IMR-90 (cell line): ENCODE results near the gene ZNF20. TPM values are rescaled to one million over a fixed set of nuclear protein-coding genes. Genes with fewer than 3 reads are reported as not detected.

Experiments
- ATAC-seq: fragments of 200-7000 bp; cut with Tn5 transposase; 2 replicates; pipeline ENCODE4 v1.9.1; 2020; ENCODE audit warnings: low read depth, mild to moderate bottlenecking, moderate library complexity
- BruUV-seq: library from RNA; stranded (reverse); fragments of 400-500 nt; replicated peaks from 2 replicates; lab custom pipeline; 2021; lab: Mats Ljungman, UMichigan
- CTCF ChIA-PET: fragments of 300-600 bp; formaldehyde crosslinking; extraction: SDS; loops from one replicate; lab custom pipeline; 2021; ENCODE audit warnings: antibody characterized with exemption; lab: Yijun Ruan, JAX
- POLR2A ChIA-PET: fragments of 300-600 bp; sonication (Branson Sonifier 250); formaldehyde crosslinking; loops from one replicate; lab custom pipeline; 2022; ENCODE audit warnings: antibody characterized with exemption; ENCODE audit not compliant: unreplicated experiment; lab: Charles Lee
- DNase-seq: peaks from one replicate; pipeline ENCODE4 v3.0.0; 2013
- H2AFZ ChIP-seq: replicated peaks from 2 replicates; pipeline ENCODE3; 2013; ENCODE audit warnings: low read length, mild to moderate bottlenecking; ENCODE audit not compliant: poor library complexity
- H2AK5ac ChIP-seq: 2 replicates; pipeline ENCODE4 v1.6.1; 2013; ENCODE audit warnings: low read depth, low read length, inconsistent platforms
- H2AK9ac ChIP-seq: replicated peaks from 2 replicates; pipeline ENCODE3; 2013; ENCODE audit warnings: mild to moderate bottlenecking, low read depth, low read length, moderate library complexity; ENCODE audit not compliant: poor library complexity
- H2BK120ac ChIP-seq: 2 replicates; pipeline ENCODE4 v1.6.1; 2013; ENCODE audit warnings: low read depth, low read length, inconsistent platforms
- H2BK15ac ChIP-seq: 3 replicates; pipeline ENCODE4 v1.6.1; 2013; ENCODE audit warnings: low read depth, low read length, inconsistent platforms
- H2BK20ac ChIP-seq: 2 replicates; pipeline ENCODE4 v1.6.1; 2013; ENCODE audit warnings: low read depth, mild to moderate bottlenecking, inconsistent platforms, low read length, moderate library complexity
- H2BK5ac ChIP-seq: 2 replicates; pipeline ENCODE4 v1.6.1; 2013; ENCODE audit warnings: mild to moderate bottlenecking, low read depth, low read length, inconsistent platforms; ENCODE audit not compliant: poor library complexity, severe bottlenecking
- H3K14ac ChIP-seq: replicated peaks from 2 replicates; pipeline ENCODE4 v1.6.1; 2013; ENCODE audit warnings: low read depth, low read length, inconsistent platforms
- H3K18ac ChIP-seq: 2 replicates; pipeline ENCODE4 v1.6.1; 2013; ENCODE audit warnings: low read depth, low read length, control low read depth
- H3K23ac ChIP-seq: 2 replicates; pipeline ENCODE4 v1.6.1; 2013; ENCODE audit warnings: low read depth, low read length, inconsistent platforms
- H3K27ac ChIP-seq: 2 replicates; pipeline ENCODE4 v1.5.1; 2013; ENCODE audit warnings: mild to moderate bottlenecking, control low read depth, low read length; ENCODE audit not compliant: insufficient read depth
- H3K27me3 ChIP-seq: 2 replicates; pipeline ENCODE4 v1.6.1; 2013; ENCODE audit warnings: low read length; ENCODE audit not compliant: control insufficient read depth, insufficient read depth
- H3K36me3 ChIP-seq: 2 replicates; pipeline ENCODE4 v1.6.1; 2013; ENCODE audit warnings: low read length, mixed read lengths; ENCODE audit not compliant: control insufficient read depth, insufficient read depth
- H3K4ac ChIP-seq: 2 replicates; pipeline ENCODE4 v1.6.1; 2013; ENCODE audit warnings: low read depth, low read length, inconsistent platforms
- H3K4me1 ChIP-seq: 2 replicates; pipeline ENCODE4 v1.6.1; 2013; ENCODE audit warnings: low read length, mixed read lengths; ENCODE audit not compliant: control insufficient read depth, insufficient read depth
- H3K4me2 ChIP-seq: 2 replicates; pipeline ENCODE4 v1.6.1; 2013; ENCODE audit warnings: low read depth, mild to moderate bottlenecking, control low read depth, low read length, moderate library complexity
- H3K4me3 ChIP-seq: 2 replicates; pipeline ENCODE4 v1.5.1; 2013; ENCODE audit warnings: low read depth, mild to moderate bottlenecking, control low read depth, low read length, moderate library complexity; ENCODE audit not compliant: insufficient read depth
- H3K56ac ChIP-seq: 2 replicates; pipeline ENCODE4 v1.6.1; 2013; ENCODE audit warnings: low read length, inconsistent platforms; ENCODE audit not compliant: insufficient read depth; ENCODE audit errors: extremely low read depth
- H3K79me1 ChIP-seq, 2 experiments: 2 replicates each; pipeline ENCODE4 v1.6.1; 2013; ENCODE audit warnings: low read length in 2 of 2, inconsistent platforms in 1 of 2, low read depth in 1 of 2
- H3K9ac ChIP-seq: 2 replicates; pipeline ENCODE4 v1.6.1; 2013; ENCODE audit warnings: low read depth, low read length, control low read depth
- H3K9me1 ChIP-seq: 2 replicates; pipeline ENCODE4 v1.6.1; 2013; ENCODE audit warnings: low read length, inconsistent platforms; ENCODE audit not compliant: insufficient read depth
- H3K9me3 ChIP-seq: 2 replicates; pipeline ENCODE4 v1.6.1; 2013; ENCODE audit warnings: low read length; ENCODE audit not compliant: control insufficient read depth, insufficient read depth
- H4K20me1 ChIP-seq: 2 replicates; pipeline ENCODE4 v1.6.1; 2013; ENCODE audit warnings: low read length, inconsistent platforms; ENCODE audit not compliant: insufficient read depth
- H4K5ac ChIP-seq: 2 replicates; pipeline ENCODE4 v1.6.1; 2013; ENCODE audit warnings: mild to moderate bottlenecking, low read depth, low read length, control low read depth
- H4K8ac ChIP-seq, 2 experiments: 2 replicates each; pipeline ENCODE4 v1.6.1; 2013; ENCODE audit warnings: low read depth in 2 of 2, low read length in 2 of 2, control low read depth in 1 of 2, inconsistent platforms in 1 of 2
- H4K91ac ChIP-seq: 2 replicates; pipeline ENCODE4 v1.6.1; 2013; ENCODE audit warnings: low read depth, low read length, inconsistent platforms; ENCODE audit not compliant: insufficient read depth
- BHLHE40 ChIP-seq: fragments of 150-350 bp; IDR thresholded peaks from 2 replicates; pipeline ENCODE4 v1.6.1; 2016; ENCODE audit warnings: mild to moderate bottlenecking, low read depth, low read length
- CEBPB ChIP-seq: IDR thresholded peaks from 2 replicates; pipeline ENCODE4 v1.6.1; 2012; ENCODE audit warnings: low read depth, low read length, improper control_type of control experiment
- CHD1 ChIP-seq: IDR thresholded peaks from 2 replicates; pipeline ENCODE4 v1.6.1; 2012; ENCODE audit warnings: low read depth, low read length, improper control_type of control experiment
- FOS ChIP-seq: fragments of 150-350 bp; IDR thresholded peaks from 2 replicates; pipeline ENCODE4 v1.6.1; 2016; ENCODE audit warnings: low read depth, low read length
- MAFK ChIP-seq: IDR thresholded peaks from 2 replicates; pipeline ENCODE4 v1.6.1; 2012; ENCODE audit warnings: low read depth, low read length, improper control_type of control experiment
- MAZ ChIP-seq: IDR thresholded peaks from 2 replicates; pipeline ENCODE4 v1.6.1; 2012; ENCODE audit warnings: low read depth, mild to moderate bottlenecking, low read length, improper control_type of control experiment, moderate library complexity, borderline replicate concordance
- MXI1 ChIP-seq: IDR thresholded peaks from 2 replicates; pipeline ENCODE4 v1.6.1; 2012; ENCODE audit warnings: low read depth, mild to moderate bottlenecking, low read length, moderate library complexity, borderline replicate concordance
- NFE2L2 ChIP-seq: fragments of 150-350 bp; IDR thresholded peaks from 2 replicates; pipeline ENCODE4 v1.6.1; 2016; ENCODE audit warnings: low read depth, mild to moderate bottlenecking, low read length
- RAD21 ChIP-seq: IDR thresholded peaks from 2 replicates; pipeline ENCODE4 v1.6.1; 2012; ENCODE audit warnings: low read length, improper control_type of control experiment
- RCOR1 ChIP-seq: IDR thresholded peaks from 2 replicates; pipeline ENCODE4 v1.6.1; 2012; ENCODE audit warnings: mild to moderate bottlenecking, low read length, improper control_type of control experiment; ENCODE audit not compliant: insufficient replicate concordance
- RFX5 ChIP-seq: IDR thresholded peaks from 2 replicates; pipeline ENCODE4 v1.8.0; 2012; ENCODE audit warnings: low read depth, mild to moderate bottlenecking, low read length, moderate library complexity
- SMC3 ChIP-seq: fragments of 150-350 bp; IDR thresholded peaks from 2 replicates; pipeline ENCODE4 v1.6.1; 2016; ENCODE audit warnings: low read depth, mild to moderate bottlenecking, antibody characterized with exemption, low read length, moderate library complexity
- WGBS, 2 experiments: methylation state at CpG; one replicate each; pipeline versions ENCODE4 v1.1.5 to v1.1.7; 2013; ENCODE audit warnings: missing lambda C conversion rate in 2 of 2; ENCODE audit not compliant: insufficient read length in 1 of 2; ENCODE audit errors: extremely low coverage in 2 of 2; 5-methylcytosine and 5-hydroxymethylcytosine counted together
- dilution Hi-C: fragments of 300-500 bp; cut with HindIII; formaldehyde crosslinking; loops from one replicate; pipeline ENCODE4 v1.14.3; 2018; ENCODE audit warnings: low sequenced_read_pairs; ENCODE audit not compliant: unreplicated experiment
- in situ Hi-C: fragments of 300-500 bp; cut with MboI; formaldehyde crosslinking; loops from 3 replicates; pipeline ENCODE4 v1.14.3; 2019; ENCODE audit warnings: low sequenced_read_pairs, inconsistent platforms, mixed read lengths
- intact Hi-C: fragments of 100-400 bp; cut with micrococcal nuclease; formaldehyde crosslinking; loops from 2 replicates; pipeline ENCODE4 v1.10.0; 2022
- polyA plus RNA-seq, 3 experiments: library from polyadenylated mRNA; depleted of rRNA; stranded (reverse); fragments of >200 nt; gene quantifications; 2 replicates each; pipeline ENCODE4 v1.2.3, GENCODE V29; 2012; ENCODE audit warnings: low replicate concordance in 1 of 3
- total RNA-seq: library from RNA; depleted of rRNA; stranded (reverse); fragments of >200 nt; gene quantifications from 2 replicates; pipeline ENCODE4 v1.2.3, GENCODE V29; 2012
- TF ChIP-seq, protein P1 (sequence below): fragments of 150-350 bp; IDR thresholded peaks from 2 replicates; pipeline ENCODE4 v1.6.1; 2017; ENCODE audit warnings: mild to moderate bottlenecking, antibody characterized with exemption, low read length, low read depth
- TF ChIP-seq, protein P2 (sequence below): fragments of 150-350 bp; IDR thresholded peaks from 2 replicates; pipeline ENCODE4 v1.6.1; 2016; ENCODE audit warnings: low read depth, mild to moderate bottlenecking, low read length, moderate library complexity, borderline replicate concordance
- TF ChIP-seq, protein P3 (sequence below): conservative IDR thresholded peaks from 2 replicates; pipeline ENCODE4 v1.5.1; 2012; ENCODE audit warnings: mild to moderate bottlenecking, low read depth, low read length, improper control_type of control experiment

Gene ZNF20
- total and polyA plus RNA-seq, 2 of the 4 experiments (the other 2 are of a cell fraction), result 2.1 to 7.9 TPM

DNA sequence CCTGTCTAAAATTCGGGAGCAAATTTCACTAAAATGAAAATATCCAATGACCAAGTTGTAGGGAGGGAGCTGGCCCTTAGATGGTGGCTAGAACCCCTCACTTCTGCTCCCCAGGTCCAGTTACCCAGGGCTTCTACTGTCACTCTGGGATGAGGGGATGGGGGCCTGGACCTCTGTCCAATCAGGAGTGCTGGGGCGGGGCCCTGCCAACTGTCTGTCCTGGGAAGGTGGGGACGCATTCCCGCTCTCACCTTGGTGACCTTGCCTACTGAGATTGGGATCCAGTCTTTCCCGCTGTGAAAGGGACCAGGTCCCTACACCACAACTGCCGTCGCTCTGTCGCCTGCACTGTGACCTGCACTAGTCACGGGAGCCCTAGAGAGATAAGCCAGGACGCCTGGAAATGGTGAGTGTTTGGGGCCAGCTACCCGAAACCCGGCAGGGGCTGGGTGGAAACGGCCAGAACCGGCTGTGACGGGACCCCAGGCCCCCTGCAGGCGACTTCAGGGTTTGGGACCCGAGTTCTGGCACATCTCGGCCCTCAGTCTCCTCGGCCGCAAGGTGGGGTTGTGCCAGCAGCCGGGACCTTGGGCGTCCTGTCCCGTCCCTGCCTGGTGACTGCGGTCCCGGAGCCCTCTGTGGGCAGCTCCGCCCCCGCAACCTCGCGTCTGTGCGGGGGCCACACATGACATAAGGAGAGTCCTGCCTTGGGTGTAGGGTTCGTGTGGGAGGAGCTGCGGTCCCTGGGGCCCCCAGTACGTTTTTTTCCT is 22.8 kb downstream of the ZNF20 start:
- Histone ChIP-seq H3K36me3 (peaks cover 11% of the 10 kb centered on the region), H3K9me3 (peaks cover 16% of the 10 kb centered on the region), H3K79me1 (no peaks in the 10 kb centered on the region; a peak in 1 of 4 replicates), H4K91ac (no peak overlapping the region), H3K23ac (no peak overlapping the region), H2AK9ac (no peak overlapping the region), H2BK120ac (no peak overlapping the region), H2AK5ac (no peak overlapping the region), H2BK5ac (no peak overlapping the region), H3K4me3 (no peak overlapping the region), H3K4ac (no peak overlapping the region), H3K9ac (no peak overlapping the region), H3K27ac (no peak overlapping the region), H4K5ac (no peak overlapping the region), H3K4me2 (no peak overlapping the region), H4K20me1 (no peaks in the 10 kb centered on the region), H2BK20ac (no peak overlapping the region), H3K9me1 (no peaks in the 10 kb centered on the region), H3K27me3 (no peaks in the 10 kb centered on the region), H3K4me1 (no peaks in the 10 kb centered on the region), H4K8ac (no peak overlapping the region), H2AFZ (no peak overlapping the region), H2BK15ac (no peak overlapping the region), H3K56ac (no peak overlapping the region), H3K14ac (no peak overlapping the region), H3K18ac (no peak overlapping the region)
- intact Hi-C loops (no loop called here), in situ Hi-C loops (no loop called here), dilution Hi-C loops (no loop called here)
- POLR2A ChIA-PET, result no interaction called here
- ATAC-seq, result no peak
- no peak for DNase-seq
- 81% methylated on average over 8 of the region's 33 CpGs; no CpG with 5 or more reads in 1 of the 2 experiments for WGBS, 2 experiments
- CTCF ChIA-PET, result interaction anchor here (0.6 kb wide), 1 partner anchor 9 kb away, joined by 4 read pairs; no protein-coding TSS in a partner anchor
- no TSS peak for BruUV-seq
- TF ChIP-seq MXI1 (no peak), NFE2L2 (no peak), FOS (no peak), RFX5 (no peak), MAZ (no peak), CHD1 (no peak), SMC3 (no peak), RCOR1 (no peak), RAD21 (no peak), MAFK (no peak), CEBPB (no peak), BHLHE40 (no peak)
- TF ChIP-seq, protein P1, sequence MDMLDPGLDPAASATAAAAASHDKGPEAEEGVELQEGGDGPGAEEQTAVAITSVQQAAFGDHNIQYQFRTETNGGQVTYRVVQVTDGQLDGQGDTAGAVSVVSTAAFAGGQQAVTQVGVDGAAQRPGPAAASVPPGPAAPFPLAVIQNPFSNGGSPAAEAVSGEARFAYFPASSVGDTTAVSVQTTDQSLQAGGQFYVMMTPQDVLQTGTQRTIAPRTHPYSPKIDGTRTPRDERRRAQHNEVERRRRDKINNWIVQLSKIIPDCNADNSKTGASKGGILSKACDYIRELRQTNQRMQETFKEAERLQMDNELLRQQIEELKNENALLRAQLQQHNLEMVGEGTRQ, result no peak
- TF ChIP-seq, protein P2, sequence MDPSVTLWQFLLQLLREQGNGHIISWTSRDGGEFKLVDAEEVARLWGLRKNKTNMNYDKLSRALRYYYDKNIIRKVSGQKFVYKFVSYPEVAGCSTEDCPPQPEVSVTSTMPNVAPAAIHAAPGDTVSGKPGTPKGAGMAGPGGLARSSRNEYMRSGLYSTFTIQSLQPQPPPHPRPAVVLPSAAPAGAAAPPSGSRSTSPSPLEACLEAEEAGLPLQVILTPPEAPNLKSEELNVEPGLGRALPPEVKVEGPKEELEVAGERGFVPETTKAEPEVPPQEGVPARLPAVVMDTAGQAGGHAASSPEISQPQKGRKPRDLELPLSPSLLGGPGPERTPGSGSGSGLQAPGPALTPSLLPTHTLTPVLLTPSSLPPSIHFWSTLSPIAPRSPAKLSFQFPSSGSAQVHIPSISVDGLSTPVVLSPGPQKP, result no peak
- TF ChIP-seq, protein P3, sequence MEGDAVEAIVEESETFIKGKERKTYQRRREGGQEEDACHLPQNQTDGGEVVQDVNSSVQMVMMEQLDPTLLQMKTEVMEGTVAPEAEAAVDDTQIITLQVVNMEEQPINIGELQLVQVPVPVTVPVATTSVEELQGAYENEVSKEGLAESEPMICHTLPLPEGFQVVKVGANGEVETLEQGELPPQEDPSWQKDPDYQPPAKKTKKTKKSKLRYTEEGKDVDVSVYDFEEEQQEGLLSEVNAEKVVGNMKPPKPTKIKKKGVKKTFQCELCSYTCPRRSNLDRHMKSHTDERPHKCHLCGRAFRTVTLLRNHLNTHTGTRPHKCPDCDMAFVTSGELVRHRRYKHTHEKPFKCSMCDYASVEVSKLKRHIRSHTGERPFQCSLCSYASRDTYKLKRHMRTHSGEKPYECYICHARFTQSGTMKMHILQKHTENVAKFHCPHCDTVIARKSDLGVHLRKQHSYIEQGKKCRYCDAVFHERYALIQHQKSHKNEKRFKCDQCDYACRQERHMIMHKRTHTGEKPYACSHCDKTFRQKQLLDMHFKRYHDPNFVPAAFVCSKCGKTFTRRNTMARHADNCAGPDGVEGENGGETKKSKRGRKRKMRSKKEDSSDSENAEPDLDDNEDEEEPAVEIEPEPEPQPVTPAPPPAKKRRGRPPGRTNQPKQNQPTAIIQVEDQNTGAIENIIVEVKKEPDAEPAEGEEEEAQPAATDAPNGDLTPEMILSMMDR, result no peak
